Brain microvascular endothelial cell (primary cell): Measurements from ENCODE around the gene PAK2.
"Not testable (repeated sequence)": the region's sequence is repeated elsewhere in the genome, so short reads cannot be mapped to it uniquely, and the experiment has no call there.

Experiments
- DNase-seq: peaks from one replicate; pipeline ENCODE4 v3.0.0-alpha.2; 2020
- H3K27ac ChIP-seq: fragments of 250-450 bp; sonication (Bioruptor Pico); 2 replicates; pipeline ENCODE4 v1.5.1; 2020; ENCODE audit warnings: mild to moderate bottlenecking, moderate library complexity
- H3K27me3 ChIP-seq: fragments of 250-450 bp; sonication (Bioruptor Pico); replicated peaks from 2 replicates; pipeline ENCODE4 v1.5.1; 2020; ENCODE audit warnings: mild to moderate bottlenecking
- H3K36me3 ChIP-seq: fragments of 250-450 bp; sonication (Bioruptor Pico); replicated peaks from 2 replicates; pipeline ENCODE4 v1.5.1; 2020; ENCODE audit warnings: mild to moderate bottlenecking
- H3K4me3 ChIP-seq: 2 replicates; pipeline ENCODE4 v1.5.1; 2011; ENCODE audit warnings: low read depth, mild to moderate bottlenecking, control low read depth, low read length, moderate library complexity
- CTCF ChIP-seq: IDR thresholded peaks from 2 replicates; pipeline ENCODE4 v1.5.1; 2011; ENCODE audit warnings: low read depth, mild to moderate bottlenecking, moderate library complexity, low read length, control low read depth, inconsistent platforms; ENCODE audit errors: missing control alignments
- in situ Hi-C: cut with HindIII; loops from 2 replicates; pipeline ENCODE4 v1.10.0; 2017; ENCODE audit warnings: low sequenced_read_pairs, low pct_ligation_motif_present

PAK2 gene

GRCh38 chr3:196837819-196838420 lies 98.3 kb downstream of the PAK2 start:
- TF ChIP-seq CTCF: peak; percentile 85
- Histone ChIP-seq H3K27me3 (no peaks in the 10 kb centered on the region), H3K36me3 (no peaks in the 10 kb centered on the region), H3K4me3 (no peak overlapping the region), H3K27ac (no peak overlapping the region)
- in situ Hi-C loops: no loop called here
- peak; percentile 51 for DNase-seq

GRCh38 chr3:196839351-196839750 lies 99.7 kb downstream of the PAK2 start:
- H3K27ac ChIP-seq, in situ Hi-C loops, H3K4me3 ChIP-seq, DNase-seq, H3K27me3 ChIP-seq, H3K36me3 ChIP-seq: not testable (repeated sequence)

- H3K36me3 ChIP-seq: no peaks in the 10 kb centered on the region
- no peak for TF ChIP-seq CTCF
Observed at GRCh38 chr3:196842567-196843434, 103.1 kb downstream of the PAK2 start.

GRCh38 chr3:196843435-196844110 lies 103.9 kb downstream of the PAK2 start:
- Histone ChIP-seq H3K27ac (no peak overlapping the region), H3K27me3 (no peaks in the 10 kb centered on the region), H3K36me3 (no peaks in the 10 kb centered on the region), H3K4me3 (no peak overlapping the region)
- TF ChIP-seq CTCF: no peak
- in situ Hi-C loops: no loop called here
- no peak for DNase-seq

More at GRCh38 chr3:196842567-196843434, 103.1 kb downstream of the PAK2 start:
- Histone ChIP-seq H3K27ac (no peak overlapping the region), H3K4me3 (no peak overlapping the region), H3K27me3 (no peaks in the 10 kb centered on the region)
- in situ Hi-C loops: no loop called here
- DNase-seq: no peak

- in situ Hi-C loops, H3K4me3 ChIP-seq, H3K27me3 ChIP-seq, H3K27ac ChIP-seq, H3K36me3 ChIP-seq, DNase-seq: not testable (repeated sequence)
Observed at GRCh38 chr3:196844235-196845219, 104.9 kb downstream of the PAK2 start.

- H3K27me3 ChIP-seq, H3K36me3 ChIP-seq, in situ Hi-C loops, DNase-seq, H3K27ac ChIP-seq, H3K4me3 ChIP-seq: not testable (repeated sequence)
Observed at GRCh38 chr3:196848375-196848774, 108.7 kb downstream of the PAK2 start.
